ENCODE measurements around the gene CASK. TPM values are rescaled to one million over a fixed set of nuclear protein-coding genes. Genes with fewer than 3 reads are reported as not detected.

CASK gene
- total RNA-seq, 1 experiment from 2014 or later = 33.5 TPM

DNA sequence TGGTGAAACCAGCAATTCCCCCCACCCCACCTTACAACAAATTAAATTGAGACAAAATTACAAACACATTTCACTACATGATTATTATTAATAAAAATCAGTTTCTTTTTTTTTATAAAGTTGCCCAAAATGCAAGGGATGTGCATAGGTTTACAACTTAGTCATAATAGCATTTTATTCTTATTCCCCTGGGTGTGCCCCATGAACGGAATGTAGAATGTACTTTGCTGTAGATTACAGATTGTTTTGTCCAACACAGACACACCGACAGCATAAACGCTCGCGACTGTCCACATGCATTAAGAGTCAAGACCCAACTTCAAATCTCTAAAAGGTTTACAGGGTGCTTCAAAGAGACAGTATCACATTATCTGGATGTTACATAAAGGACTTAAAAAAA lies 403.9 kb downstream of the CASK start:
- H3K36me3 ChIP-seq (ENCODE audit: control insufficient read depth, insufficient read depth, low read length) = no peaks in the 10 kb centered on the region
- TF ChIP-seq, protein P1, sequence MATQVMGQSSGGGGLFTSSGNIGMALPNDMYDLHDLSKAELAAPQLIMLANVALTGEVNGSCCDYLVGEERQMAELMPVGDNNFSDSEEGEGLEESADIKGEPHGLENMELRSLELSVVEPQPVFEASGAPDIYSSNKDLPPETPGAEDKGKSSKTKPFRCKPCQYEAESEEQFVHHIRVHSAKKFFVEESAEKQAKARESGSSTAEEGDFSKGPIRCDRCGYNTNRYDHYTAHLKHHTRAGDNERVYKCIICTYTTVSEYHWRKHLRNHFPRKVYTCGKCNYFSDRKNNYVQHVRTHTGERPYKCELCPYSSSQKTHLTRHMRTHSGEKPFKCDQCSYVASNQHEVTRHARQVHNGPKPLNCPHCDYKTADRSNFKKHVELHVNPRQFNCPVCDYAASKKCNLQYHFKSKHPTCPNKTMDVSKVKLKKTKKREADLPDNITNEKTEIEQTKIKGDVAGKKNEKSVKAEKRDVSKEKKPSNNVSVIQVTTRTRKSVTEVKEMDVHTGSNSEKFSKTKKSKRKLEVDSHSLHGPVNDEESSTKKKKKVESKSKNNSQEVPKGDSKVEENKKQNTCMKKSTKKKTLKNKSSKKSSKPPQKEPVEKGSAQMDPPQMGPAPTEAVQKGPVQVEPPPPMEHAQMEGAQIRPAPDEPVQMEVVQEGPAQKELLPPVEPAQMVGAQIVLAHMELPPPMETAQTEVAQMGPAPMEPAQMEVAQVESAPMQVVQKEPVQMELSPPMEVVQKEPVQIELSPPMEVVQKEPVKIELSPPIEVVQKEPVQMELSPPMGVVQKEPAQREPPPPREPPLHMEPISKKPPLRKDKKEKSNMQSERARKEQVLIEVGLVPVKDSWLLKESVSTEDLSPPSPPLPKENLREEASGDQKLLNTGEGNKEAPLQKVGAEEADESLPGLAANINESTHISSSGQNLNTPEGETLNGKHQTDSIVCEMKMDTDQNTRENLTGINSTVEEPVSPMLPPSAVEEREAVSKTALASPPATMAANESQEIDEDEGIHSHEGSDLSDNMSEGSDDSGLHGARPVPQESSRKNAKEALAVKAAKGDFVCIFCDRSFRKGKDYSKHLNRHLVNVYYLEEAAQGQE (IDR thresholded peaks at IDR 0.05; ENCODE audit: insufficient read depth in 1 of 2, low read depth in 2 of 2, low read length in 1 of 2) = no peak
- TF ChIP-seq POLR2AphosphoS5 (IDR thresholded peaks at IDR 0.05; ENCODE audit: low read depth, low read length) = no peak
- TF ChIP-seq, protein P2, sequence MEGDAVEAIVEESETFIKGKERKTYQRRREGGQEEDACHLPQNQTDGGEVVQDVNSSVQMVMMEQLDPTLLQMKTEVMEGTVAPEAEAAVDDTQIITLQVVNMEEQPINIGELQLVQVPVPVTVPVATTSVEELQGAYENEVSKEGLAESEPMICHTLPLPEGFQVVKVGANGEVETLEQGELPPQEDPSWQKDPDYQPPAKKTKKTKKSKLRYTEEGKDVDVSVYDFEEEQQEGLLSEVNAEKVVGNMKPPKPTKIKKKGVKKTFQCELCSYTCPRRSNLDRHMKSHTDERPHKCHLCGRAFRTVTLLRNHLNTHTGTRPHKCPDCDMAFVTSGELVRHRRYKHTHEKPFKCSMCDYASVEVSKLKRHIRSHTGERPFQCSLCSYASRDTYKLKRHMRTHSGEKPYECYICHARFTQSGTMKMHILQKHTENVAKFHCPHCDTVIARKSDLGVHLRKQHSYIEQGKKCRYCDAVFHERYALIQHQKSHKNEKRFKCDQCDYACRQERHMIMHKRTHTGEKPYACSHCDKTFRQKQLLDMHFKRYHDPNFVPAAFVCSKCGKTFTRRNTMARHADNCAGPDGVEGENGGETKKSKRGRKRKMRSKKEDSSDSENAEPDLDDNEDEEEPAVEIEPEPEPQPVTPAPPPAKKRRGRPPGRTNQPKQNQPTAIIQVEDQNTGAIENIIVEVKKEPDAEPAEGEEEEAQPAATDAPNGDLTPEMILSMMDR (IDR thresholded peaks at IDR 0.05) = no peak
- TF ChIP-seq SIN3A (IDR thresholded peaks at IDR 0.05; ENCODE audit: borderline replicate concordance, insufficient read depth, low read depth, low read length) = no peak
- TF ChIP-seq TCF7L2 (IDR thresholded peaks at IDR 0.05; ENCODE audit: low read depth, low read length) = no peak
- intact Hi-C loops (cut with micrococcal nuclease; ENCODE audit: unreplicated experiment) = no loop called here
- ChIA-PET POLR2A (no interaction called here), CTCF (no interaction called here)
- no peaks in the 10 kb centered on the region for H3K4me1 ChIP-seq (ENCODE audit: control insufficient read depth, insufficient read depth, low read length)
- DNase-seq (ENCODE audit: low read depth, low spot score) (no peak), ATAC-seq (no peak)
- H3K9me3 ChIP-seq (ENCODE audit: control insufficient read depth, insufficient read depth, low read depth, low read length) = no peaks in the 10 kb centered on the region
- in situ Hi-C loops (cut with HindIII; ENCODE audit: low pct_unique_long_range_greater_than_20kb, low sequenced_read_pairs) = no loop called here
- no TSS peak for BruUV-seq (replicated peaks)
- no peak overlapping the region for H3K27ac ChIP-seq (ENCODE audit: low read length)
- no peaks in the 10 kb centered on the region for H3K27me3 ChIP-seq (ENCODE audit: control insufficient read depth, insufficient read depth, low read length)
- H3K4me3 ChIP-seq (ENCODE audit: low read depth in 2 of 2, low read length in 2 of 2) = no peak overlapping the region

DNA sequence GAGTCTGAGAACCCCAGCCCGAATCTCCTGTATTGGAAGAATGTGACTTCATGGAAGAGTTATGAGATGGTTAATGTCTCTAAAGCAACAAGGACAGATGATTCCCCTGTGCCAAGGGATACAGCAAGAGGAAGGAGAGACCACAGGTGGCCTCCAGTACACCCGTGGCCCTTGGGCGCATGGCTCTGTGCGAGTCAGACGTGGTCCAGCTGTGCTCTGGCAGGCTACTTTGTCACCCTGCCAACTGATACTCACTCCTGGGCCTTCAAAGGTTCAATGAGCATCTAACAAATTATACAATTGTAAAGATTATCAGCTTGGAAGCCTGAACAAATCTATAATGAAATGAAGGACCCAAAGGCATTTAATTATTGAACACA lies 404.5 kb downstream of the CASK start:
- ATAC-seq (no peak), DNase-seq (ENCODE audit: low read depth, low spot score) (no peak)
- CTCF ChIA-PET = no interaction called here
- BruUV-seq (replicated peaks) = no TSS peak
- POLR2A ChIA-PET = no interaction called here
- in situ Hi-C loops (cut with HindIII; ENCODE audit: low pct_unique_long_range_greater_than_20kb, low sequenced_read_pairs) = no loop called here
- intact Hi-C loops (cut with micrococcal nuclease; ENCODE audit: unreplicated experiment) = no loop called here
- Histone ChIP-seq H3K9me3 (ENCODE audit: control insufficient read depth, insufficient read depth, low read depth, low read length) (no peaks in the 10 kb centered on the region), H3K36me3 (ENCODE audit: control insufficient read depth, insufficient read depth, low read length) (no peaks in the 10 kb centered on the region), H3K4me3 (ENCODE audit: low read depth in 2 of 2, low read length in 2 of 2) (no peak overlapping the region), H3K27ac (ENCODE audit: low read length) (no peak overlapping the region), H3K4me1 (ENCODE audit: control insufficient read depth, insufficient read depth, low read length) (no peaks in the 10 kb centered on the region), H3K27me3 (ENCODE audit: control insufficient read depth, insufficient read depth, low read length) (no peaks in the 10 kb centered on the region)
- TF ChIP-seq POLR2AphosphoS5 (IDR thresholded peaks at IDR 0.05; ENCODE audit: low read depth, low read length) = no peak
- TF ChIP-seq SIN3A (IDR thresholded peaks at IDR 0.05; ENCODE audit: borderline replicate concordance, insufficient read depth, low read depth, low read length) = no peak
- TF ChIP-seq, protein P1 (IDR thresholded peaks at IDR 0.05; ENCODE audit: insufficient read depth in 1 of 2, low read depth in 2 of 2, low read length in 1 of 2) = no peak
- TF ChIP-seq, protein P2 (IDR thresholded peaks at IDR 0.05) = no peak
- TF ChIP-seq TCF7L2 (IDR thresholded peaks at IDR 0.05; ENCODE audit: low read depth, low read length) = no peak

Data from Panc1 (cell line).